GM21360 (cell line): ENCODE data around the gene TAPT1.

Experiments used
- ATAC-seq: cut with Tn5 transposase; IDR thresholded peaks from one replicate; pipeline ENCODE4 v1.9.1; 2021; ENCODE audit warnings: mild to moderate bottlenecking, moderate library complexity; ENCODE audit not compliant: unreplicated experiment

The TAPT1 gene

GRCh38 chr4:16111533-16111932, 114.7 kb downstream of the TAPT1 start:
- no peak for ATAC-seq

GRCh38 chr4:16110661-16111290, 115.5 kb downstream of the TAPT1 start:
- no peak for ATAC-seq
